ENCODE measurements around the gene LCE7A.

The LCE7A gene

DNA sequence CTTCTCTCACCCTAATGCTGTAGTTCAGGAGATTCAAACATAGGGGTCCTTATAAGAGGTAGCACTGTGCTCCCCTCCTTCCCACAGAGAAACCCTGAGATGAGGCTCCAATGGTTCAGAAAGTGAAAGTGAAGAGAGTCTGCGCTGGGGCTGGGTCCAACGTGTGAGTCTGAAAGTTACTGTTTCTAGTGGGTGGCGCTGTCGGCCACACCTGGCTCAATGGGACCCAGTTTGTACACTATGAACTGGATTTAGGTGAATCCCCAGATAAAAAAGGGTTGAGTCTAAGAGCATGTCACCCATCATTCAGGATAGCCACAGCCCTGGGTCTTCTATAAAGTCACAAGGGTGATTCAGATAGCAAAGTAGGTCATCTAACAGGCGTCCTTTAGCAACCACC, 21.1 kb downstream of the LCE7A start:
- no peak for DNase-seq

DNA sequence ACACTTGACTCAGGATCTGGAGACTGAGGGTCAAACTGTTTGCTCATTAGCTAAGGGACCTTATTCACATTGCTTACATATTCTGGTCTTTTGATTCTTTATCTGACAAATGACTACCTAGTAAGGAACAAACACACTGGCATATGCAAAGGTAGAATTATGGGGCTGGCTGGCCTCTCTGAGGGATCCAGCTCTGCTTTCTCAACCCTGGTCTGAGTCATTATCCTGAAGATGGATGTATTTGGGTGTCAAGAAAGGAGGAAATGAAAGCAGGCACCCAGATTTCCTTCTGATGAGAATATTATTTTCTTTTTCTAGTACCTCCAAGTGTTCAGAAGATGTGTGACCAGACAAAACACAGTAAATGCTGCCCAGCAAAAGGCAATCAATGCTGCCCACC, 24.3 kb downstream of the LCE7A start:
- no peak for DNase-seq

DNA sequence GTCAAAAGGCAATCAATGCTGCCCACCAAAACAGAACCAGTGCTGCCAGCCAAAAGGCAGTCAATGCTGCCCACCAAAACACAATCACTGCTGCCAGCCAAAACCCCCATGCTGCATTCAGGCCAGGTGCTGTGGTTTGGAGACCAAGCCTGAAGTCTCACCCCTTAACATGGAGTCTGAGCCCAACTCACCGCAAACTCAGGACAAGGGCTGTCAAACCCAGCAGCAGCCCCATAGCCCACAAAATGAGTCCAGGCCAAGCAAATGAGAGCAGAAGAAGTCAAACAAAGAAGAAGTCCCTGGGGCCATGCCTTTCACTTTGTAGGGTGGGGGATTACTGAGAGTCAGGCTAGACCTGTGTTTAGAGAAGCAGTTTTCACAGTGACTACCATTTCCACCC, 24.7 kb downstream of the LCE7A start:
- no peak for DNase-seq

DNA sequence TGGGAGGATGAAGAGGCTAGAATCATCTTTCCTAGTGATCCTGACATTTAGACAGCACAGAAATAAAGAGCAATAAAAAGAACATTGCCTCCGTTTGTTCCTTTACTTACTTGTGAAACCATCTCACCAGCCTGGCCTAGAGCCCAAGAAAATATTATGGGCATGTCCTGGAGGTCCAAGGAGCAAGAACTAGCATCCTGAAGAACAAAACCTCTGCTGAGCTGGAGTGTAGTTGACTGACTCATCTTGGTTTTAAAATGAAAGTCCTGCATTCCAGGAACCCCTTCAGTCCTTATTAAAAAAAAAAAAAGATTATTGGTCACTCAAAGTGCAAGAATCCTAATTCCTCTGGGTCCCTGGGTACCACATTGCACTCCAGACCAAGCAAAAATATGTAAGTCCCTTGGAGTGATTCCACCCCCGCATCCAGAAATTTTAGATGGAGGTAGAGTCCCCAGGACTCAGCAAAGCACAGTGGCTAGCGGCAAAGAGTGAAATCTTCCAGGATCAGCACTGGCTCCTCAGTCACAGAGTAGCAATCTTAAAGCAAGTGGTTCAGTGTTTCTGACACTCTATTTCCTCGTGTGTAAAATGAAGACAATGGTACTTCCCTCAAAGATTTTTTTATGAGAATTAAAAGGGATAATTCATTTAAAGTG, 25.3 kb downstream of the LCE7A start:
- peak; percentile 72 for DNase-seq

DNA sequence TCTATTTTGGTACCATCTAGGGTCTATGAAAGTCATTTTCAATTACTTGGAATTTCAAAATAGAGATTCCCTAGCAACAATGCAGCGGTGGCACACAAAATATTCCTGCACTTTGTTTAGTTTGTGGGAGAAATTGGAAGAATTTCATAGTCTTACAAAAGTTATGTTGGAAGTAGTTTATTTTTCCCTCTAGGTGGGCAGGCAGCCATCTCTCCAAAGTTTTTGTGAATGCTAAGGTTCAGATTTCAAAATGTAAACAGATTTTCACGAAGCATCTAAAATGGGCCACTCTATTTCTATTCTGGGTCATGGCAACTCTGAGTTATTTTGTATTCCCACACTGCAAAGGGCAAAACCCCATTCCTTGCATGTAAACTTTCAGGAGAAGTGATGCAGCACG, 26.3 kb downstream of the LCE7A start:
- DNase-seq, result peak; percentile 46

DNA sequence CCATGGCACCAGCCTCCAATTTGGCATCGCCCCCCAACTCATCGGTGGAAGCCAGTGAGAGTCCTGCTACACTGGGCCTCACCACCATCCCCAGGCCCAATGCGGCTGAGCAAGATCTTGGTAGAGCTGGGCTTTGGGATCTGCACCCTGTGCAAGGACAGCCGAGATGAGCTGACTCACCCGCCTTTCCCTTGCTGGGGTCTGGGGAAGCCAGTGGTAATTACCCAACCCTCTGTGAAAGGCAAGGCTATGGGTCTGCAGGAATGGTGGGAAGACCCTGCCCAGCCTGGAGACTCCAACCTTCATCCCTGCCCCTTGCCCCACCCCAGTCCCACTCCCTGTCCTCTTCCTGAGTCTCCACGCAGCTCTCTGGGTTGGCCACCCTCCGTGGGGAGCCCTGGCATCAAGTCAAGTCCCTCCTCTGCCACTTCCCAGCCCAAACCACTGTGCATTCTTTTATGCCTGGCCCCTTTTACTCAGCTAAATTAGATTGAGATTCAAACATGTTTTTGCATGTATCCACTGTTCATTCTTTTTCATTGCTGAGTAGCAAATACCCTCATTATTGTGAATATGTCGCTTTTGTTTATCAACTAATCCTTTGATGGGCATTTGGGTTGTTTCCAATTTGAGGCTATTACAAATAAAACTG, 27.1 kb downstream of the LCE7A start:
- peak; percentile 31 for DNase-seq

DNA sequence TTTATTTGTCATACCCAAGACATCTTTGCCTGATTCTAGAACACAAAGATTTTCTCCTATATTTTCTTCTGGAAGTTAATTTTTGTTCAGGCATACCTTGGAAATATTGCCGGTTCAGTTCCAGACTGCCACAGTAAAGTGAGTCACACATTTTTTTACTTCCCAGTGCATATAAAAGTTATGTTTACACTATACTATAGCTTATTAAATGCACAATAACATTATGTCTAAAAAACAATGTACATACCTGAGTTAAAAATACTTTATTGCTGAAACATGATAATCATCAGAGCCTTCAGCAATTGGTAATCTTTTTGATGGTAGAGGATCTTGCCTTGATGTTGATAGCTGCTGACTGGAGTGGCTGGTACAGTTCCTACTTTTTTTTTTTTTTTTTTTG, 28.3 kb downstream of the LCE7A start:
- no peak for DNase-seq

DNA sequence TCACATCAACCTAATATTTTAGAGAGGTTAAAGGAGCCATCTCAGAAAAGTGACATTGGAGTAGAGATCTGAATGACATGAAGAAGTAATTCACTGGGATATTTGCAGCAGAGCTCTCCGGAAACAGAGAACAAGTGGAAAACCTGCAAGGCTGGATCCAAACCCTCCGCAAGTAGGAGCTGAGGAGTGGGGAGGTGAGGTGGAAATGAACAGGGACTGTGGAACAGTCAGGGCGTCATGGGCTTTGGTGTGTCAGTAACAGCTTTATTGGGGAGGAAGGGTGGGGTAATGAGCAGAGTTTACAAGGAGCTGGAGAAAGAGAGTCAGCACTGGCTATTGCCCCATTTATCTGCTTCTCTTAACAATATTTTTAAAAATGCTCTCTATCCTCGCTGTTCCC, 39.2 kb downstream of the LCE7A start:
- no peak for DNase-seq

DNA sequence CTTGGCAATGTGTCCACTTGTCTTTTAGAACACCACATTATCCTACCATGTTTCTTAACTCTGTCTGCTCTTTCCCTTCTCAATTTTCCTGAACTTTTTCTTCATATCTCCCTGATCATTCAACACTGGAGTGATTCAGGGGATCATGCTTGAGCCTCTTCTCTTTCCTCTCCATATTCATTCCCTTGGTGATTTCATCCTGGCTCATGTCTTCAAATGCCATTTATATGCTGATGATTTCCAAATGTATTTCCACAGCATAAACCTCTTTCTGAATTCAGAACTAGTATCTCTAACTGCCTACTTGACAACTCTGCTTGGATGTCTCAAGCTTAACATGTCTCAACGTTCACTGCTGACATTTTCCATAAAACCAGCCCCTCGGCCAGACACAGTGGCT, 40.1 kb downstream of the LCE7A start:
- no peak for DNase-seq

DNA sequence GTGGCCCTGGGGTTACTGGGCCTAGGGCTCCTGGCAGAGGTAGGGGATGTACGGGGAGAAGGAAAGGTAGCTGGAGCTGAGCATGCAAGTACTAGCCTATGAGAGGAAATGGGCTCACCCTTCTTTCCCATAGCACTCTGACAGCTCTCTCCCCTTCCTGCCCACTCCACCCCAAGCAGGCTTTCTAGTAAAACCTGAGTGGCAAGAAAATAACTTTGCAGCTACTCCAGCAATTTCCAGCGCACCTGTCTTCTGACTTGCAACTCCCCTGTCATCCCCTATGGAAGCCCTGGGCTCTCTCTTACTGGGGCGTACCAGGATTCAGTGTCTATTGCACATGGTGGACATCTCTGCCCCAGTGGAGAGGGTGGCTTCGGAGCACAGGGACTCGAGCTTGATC, 41.8 kb downstream of the LCE7A start:
- DNase-seq, result no peak

DNA sequence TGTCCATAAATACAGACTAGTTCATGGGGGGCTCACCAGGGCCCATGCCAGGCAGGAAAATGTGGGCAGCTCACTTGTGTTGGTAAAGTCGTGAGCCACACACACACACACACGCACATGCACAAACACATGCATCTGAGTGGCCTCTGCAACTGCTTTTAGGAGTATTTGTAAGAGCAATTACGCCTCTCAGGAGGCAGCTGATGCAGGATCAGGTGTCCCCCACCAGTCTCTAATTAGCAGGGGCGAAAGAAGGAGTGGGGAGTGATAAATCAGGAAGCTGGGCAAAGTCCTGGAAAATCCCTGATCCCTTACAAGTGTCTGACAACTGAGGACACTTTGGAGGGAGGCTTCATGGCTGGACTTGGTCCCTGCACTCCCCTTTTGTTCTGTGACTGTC, 42.8 kb downstream of the LCE7A start:
- no peak for DNase-seq

DNA sequence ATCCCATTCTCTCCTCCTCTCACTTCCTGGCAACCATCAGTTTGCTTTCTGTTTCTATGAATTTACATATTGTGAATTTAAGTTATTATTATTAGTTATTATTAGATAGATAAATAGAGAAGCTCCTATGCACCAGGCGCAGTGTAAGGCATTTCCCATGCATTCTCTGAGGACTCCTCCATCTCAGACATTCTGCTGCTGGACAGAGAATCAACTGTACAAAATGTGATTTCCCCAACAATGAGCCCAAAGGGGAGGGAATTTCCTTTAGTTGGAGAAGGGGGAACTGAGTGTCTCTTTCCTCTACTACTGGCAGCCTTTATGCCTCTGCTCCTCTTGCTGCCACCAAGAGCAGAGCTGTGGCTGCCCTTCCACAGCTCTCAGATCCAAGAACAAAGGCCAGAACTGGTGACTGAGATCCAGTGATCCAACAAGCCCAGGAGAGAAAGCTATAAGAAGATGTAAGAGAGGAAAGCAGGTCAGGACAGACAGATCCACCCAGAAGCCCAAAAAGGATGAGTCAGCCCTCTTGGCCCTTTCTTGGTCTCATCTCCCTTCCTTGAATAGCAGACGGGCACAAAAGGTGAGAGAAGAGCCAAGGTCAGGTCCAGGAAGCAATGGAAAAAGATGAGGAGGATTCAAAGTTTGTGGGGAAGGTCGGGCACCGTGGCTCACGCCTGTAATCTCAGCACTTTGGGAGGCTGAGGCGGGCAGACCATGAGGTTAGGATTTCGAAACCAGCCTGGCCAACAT, 45.1 kb downstream of the LCE7A start:
- no peak for DNase-seq

DNA sequence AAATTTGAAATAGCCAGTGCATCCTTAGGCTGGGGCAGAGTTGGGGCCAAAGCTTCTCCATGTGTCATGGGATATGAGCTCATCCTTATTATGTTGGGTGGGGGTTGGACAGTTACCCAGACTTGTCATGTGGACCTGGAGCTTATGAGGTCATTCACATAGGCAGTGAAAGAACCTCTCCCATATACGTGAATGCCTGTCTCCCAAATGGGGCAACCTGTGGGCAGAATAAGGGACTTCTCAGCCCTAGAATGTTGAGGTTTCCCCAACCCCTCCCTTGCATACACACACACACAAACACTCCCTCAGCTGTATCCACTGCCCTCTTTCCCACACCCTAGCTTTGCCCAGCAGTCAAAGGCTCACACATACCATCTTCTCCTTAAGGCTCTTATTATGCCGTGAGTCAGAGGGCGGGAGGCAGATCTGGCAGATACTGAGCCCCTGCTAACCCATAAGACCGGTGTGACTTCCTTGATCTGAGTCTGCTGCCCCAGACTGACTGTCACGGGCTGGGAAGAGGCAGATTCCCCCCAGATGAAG, 46.3 kb downstream of the LCE7A start:
- peak; percentile 75 for DNase-seq

DNA sequence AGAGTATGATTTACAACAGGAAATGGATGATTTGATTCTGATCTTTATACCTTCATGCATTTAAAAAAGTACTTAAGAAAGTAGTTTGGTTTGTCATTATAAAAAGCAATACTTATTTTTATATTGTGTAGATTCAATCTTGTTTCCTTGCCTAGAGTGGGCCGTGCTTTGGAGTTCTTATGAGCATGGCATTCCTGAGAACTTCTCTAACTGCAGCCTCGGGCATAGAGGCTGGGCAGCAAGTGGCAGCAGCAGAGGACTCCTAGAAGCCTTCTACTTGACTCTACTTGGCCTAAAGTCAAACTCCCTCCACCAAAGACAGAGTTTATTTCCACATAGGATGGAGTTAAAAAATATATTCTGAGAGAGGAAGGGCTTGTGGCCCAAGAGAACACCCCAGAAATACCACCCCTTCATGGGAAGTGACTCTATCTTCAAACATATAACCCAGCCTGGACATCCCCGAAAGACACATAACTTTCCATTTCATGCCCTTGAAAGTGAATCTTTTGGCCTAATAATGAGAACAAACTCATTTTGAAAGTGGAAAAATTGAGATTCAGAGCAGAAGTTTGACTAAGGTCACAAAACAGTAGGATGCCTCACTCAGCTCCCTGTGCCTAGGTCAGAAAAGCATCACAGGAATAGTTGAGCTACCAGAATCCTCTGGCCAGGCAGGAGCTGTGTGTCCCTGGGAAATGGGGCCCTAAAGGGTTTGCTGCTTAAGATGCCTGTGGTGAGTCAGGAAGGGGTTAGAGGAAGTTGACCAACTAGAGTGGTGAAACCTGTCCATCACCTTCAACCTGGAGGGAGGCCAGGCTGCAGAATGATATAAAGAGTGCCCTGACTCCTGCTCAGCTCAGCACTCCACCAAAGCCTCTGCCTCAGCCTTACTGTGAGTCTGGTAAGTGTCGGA, 48.1 kb downstream of the LCE7A start, which contains the start of gene IVL:
Gene IVL, plus strand, starts transcription at position 861 of the 916 bp plus-strand sequence. CDS start 1,252 bp downstream, outside the sequence.
- no peak for DNase-seq

DNA sequence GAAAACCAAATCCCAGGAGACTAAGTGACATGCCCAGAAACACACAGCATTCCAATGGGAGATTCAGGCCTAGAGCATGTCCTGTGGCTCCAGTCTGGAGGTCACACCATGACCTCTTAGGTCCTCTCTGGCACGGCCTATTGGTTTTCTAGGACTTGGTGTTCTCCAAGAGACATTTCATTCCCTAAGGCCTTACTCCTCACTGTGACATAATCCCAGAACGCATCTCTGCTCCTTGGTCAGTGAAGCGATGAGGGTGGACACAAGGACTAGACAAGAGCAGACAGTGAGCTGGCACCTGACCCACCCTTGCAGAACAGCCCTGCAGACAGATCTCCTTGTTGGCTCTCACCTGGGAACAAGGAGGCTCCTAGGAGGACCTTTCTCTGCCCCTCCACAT, 49.4 kb downstream of the LCE7A start:
- DNase-seq, result no peak

All from fibroblast of skin of scalp (primary cell).